Cardiac fibroblast (primary cell): ENCODE results near the gene OTOL1.

Source experiments
- DNase-seq, 2 donors: peaks; one replicate each; pipeline versions ENCODE4 v3.0.0 to v3.0.0-alpha.2; 2010; ENCODE audit warnings: low read depth in 2 of 2
- H3K4me3 ChIP-seq, 2 donors: replicated peaks in 1 of 2; 1 replicate in 1 of 2; 2 replicates in 1 of 2; pipeline ENCODE4 v1.5.1; 2011; ENCODE audit warnings: low read depth in 2 of 2, low read length in 2 of 2, mild to moderate bottlenecking in 2 of 2, moderate library complexity in 1 of 2
- TF ChIP-seq, protein P1 (sequence below): IDR thresholded peaks from one replicate; pipeline ENCODE4 v1.5.1; 2011; ENCODE audit warnings: low read depth, mild to moderate bottlenecking, low read length, inconsistent platforms

OTOL1 gene

DNA sequence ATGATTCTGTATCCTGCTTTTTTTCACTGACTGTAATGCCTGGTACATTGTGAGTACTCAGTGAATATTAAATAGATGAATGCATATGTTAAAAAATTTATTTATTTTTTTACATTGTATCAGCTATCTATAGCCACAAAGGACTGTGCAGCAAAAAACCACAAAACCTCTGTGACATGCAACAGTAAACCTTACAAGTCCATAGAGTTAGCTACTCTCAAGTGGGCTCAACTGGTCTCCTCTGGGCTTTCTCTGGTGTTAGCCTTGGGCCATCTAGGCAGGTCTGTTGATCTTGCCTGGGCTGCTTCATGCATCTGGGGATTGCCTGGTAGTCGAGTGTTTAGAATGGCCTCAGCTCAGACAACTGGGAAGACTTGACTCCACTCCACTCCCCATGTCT is 35.3 kb downstream of the OTOL1 start:
- no peak for DNase-seq
- TF ChIP-seq, protein P1, sequence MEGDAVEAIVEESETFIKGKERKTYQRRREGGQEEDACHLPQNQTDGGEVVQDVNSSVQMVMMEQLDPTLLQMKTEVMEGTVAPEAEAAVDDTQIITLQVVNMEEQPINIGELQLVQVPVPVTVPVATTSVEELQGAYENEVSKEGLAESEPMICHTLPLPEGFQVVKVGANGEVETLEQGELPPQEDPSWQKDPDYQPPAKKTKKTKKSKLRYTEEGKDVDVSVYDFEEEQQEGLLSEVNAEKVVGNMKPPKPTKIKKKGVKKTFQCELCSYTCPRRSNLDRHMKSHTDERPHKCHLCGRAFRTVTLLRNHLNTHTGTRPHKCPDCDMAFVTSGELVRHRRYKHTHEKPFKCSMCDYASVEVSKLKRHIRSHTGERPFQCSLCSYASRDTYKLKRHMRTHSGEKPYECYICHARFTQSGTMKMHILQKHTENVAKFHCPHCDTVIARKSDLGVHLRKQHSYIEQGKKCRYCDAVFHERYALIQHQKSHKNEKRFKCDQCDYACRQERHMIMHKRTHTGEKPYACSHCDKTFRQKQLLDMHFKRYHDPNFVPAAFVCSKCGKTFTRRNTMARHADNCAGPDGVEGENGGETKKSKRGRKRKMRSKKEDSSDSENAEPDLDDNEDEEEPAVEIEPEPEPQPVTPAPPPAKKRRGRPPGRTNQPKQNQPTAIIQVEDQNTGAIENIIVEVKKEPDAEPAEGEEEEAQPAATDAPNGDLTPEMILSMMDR, result no peak
- H3K4me3 ChIP-seq, result no peak overlapping the region

DNA sequence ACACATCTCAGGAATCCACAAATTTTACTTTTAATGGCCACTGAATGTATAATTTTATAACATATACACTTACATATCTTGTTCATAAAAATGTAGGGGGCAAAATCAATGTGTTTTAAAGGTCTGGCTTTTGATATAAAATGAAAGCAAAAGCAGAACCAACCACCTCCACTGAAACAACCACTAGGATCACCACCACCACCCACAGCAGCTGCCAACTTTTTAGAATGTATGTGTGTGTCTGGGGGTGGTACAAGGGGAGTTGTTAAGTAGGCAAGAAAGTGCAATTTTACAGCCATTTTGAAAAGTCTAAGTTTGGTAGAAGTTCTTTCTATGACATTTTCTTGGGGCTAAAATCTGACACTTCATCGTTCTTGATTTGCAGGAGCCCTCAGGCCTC is 44.0 kb downstream of the OTOL1 start:
- TF ChIP-seq, protein P1, result no peak
- H3K4me3 ChIP-seq, result no peak overlapping the region
- no peak for DNase-seq

DNA sequence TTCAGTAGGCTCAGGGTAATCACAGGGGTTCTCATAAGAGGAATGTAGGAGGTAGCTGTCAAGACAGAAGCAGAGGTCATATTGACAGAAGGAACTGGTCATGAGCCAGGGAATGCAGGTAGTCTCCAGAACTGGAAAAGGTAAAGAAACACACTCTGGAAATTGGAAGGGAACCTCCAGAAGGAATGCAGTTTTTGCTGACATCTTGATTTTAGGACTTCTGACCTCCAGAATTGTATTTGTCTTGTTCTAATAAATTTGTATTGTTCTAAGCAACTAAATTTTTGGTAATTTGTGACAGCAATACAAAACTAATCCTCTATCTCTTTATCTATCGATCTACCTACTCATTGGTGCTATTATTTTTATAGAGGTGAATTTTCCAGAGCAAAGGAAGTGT is 49.2 kb downstream of the OTOL1 start:
- no peak for DNase-seq
- TF ChIP-seq, protein P1, result no peak
- H3K4me3 ChIP-seq, result no peak overlapping the region

DNA sequence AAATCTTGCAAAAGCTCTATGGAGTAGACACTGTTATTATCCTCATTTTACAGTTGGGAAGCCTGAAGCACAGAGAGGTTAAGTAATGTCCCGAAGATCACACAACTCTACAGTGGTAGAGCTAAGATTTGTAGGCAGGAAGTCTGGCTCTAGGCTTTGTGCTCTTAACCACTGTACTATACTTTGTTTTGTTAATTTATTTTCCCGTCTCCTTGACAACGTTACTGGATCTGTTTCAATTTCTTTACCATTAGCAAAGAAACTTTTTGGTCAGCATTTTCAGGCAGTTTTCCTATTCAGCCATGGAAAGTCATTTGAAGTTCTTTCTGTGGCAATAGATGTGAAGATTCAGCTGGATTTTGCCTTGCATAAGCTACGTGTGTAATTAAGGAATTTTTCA is 51.7 kb downstream of the OTOL1 start:
- H3K4me3 ChIP-seq, result no peak overlapping the region
- peak in 1 of 2 donors; percentile 6 for DNase-seq
- TF ChIP-seq, protein P1, result no peak

DNA sequence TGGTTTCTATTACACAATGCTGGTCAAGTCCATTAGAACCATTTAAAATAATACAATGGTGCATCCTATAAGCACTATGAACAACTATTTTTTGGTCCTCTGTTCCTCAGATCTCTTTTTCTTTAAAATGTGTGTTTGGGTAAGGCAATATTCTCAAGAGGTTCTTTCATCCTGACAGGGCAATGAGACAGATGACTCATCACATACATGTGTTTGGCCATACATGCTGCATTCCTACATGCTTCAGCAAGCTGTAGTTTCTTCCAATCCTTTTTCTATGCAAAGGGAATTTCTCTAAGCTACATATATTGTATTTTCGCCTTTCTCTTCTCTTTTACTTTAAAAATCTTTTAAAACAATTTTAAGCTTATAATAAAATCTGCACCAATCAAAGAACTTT is 52.7 kb downstream of the OTOL1 start:
- DNase-seq, result peak in 1 of 2 donors; percentile 10
- TF ChIP-seq, protein P1, result no peak
- no peak overlapping the region for H3K4me3 ChIP-seq

DNA sequence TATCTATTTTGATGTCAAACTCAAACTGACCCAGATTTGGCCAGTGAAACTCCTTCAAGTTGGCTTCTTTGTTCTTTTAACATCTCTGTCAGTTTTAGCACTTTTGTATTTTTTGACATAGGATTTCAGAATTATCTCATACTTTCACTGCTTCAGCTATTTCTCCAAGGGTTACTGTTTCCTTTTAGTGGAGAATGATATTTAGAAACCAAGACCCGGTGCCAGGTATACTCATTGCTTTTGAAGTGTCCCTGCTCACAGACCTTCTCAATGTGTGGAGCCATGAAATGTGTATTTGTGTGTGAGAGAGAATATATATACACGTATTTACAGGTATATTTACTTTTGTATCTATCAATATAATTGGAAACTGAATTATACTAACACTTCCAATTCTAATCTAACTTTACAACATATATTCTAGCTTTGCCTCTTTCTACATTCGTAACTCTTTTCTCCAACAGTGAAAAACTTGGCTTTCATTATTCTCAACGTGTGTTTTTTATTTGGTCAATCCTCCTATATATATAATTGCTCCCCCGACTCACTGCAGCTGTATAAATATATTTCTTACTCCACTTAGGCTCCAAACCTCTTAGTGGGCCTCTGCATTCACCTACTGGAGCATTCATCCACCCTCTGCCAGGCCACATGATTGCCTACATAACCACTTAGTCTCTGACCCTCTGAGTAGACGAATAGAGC is 54.0 kb downstream of the OTOL1 start:
- DNase-seq, result no peak
- TF ChIP-seq, protein P1, result no peak
- H3K4me3 ChIP-seq, result no peak overlapping the region

DNA sequence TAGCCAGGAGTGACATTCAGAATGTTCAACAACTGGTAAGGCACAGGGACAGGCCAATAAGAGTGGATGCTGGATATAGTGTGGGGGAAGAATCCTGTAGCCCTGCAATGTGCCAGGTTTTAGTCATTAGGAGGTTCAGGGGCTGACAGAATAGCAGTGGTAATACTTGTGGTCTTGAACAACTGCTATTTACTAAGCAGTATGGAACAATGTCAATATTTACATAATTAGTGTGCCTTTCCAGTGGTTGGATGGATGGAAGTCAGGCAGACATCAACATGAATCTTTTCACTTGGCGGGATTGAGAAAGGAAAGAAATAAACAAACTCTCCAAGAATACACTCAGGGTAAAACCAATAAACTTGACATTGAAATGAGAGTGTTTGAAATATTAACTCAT is 55.1 kb downstream of the OTOL1 start:
- no peak for DNase-seq

More for the DNA sequence above, 55.1 kb downstream of the OTOL1 start:
- H3K4me3 ChIP-seq, result no peak overlapping the region
- TF ChIP-seq, protein P1, result no peak
